GM19467 (cell line): Measurements from ENCODE around the gene TLX2.

Experiments
- ATAC-seq: cut with Tn5 transposase; IDR thresholded peaks from one replicate; pipeline ENCODE4 v1.9.1; 2021; ENCODE audit warnings: mild to moderate bottlenecking, moderate library complexity; ENCODE audit not compliant: unreplicated experiment

Gene TLX2

DNA sequence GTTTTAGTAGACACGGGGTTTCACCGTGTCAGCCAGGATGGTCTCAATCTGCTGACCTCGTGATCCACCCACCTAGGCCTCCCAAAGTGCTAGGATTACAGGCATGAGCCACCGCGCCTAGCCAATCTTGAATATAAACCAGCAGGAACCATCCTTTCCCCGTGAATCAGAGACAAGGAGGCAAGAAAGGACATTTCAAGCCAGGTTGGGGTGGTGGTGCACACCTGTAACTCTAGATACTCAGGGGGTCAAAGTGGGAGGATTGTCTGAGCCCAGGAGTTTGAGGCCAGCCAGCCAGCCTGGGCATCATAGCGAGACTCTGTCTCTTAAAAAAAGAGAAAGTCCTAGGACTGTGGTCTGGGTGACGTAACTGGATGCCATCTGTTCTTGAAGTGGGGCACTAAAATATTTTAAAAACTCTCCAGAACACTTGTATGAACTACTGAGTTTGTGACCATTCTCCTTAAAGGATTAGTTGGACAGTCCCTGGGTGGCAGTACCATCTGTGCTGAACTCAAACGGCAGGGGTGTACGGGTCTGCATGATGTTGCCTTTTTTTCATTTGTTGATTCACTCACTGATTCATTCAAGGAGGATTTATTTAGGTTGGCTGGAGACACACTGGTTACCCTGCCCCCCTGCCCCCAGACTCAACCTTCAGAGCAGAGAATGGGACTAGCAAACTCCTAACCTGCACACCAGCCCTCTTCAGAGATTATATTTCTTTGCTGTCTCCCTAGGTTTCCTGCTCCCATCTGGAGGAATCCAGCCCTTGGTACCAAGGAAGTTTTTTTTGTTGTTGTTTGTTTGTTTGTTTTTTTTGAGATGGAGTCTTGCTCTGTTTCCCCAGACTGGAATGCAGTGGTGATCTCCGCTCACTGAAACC lies 2.9 kb upstream of the TLX2 start:
- no peak for ATAC-seq

DNA sequence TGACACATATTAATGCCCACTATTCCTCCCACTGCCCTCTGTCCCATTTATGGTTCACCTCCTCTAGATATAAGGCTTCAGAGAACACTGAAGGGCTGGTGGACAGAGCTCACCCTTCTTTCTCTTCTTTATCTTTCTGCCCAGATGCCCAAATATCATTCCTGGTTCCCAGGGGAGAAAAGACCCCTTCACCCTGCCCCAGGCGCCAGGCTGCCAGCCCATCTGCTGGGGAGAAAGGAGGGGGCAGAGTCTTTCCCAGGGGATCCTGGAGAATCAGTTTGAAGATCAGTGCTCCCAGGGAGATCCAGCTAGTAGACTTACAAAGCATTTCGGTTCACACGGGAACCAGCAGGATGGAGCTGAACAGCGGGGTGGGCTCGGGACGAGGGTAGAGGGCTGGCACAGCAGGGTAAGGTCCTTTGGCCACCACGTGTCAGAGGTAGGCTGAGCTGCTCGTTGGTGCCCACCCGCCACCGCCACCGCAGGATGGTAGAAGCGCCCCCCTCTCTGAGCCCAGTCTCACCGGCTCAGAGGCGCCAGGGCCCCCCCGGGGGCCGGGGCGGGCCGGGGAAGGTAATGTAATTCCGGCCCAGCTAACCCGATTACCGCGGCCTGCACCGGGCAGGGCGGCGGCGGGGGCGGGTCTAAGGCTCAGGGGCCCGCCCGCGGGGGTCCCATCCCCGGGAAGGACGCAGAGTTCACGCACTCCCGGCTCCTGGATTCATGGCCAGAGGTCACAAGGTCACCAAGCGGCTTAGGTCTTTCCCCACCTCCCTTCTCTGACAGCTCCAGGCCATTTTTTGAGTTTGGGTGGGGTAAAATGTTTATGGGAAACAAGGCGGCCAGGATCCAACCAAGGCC lies 1.3 kb upstream of the TLX2 start:
- no peak for ATAC-seq

DNA sequence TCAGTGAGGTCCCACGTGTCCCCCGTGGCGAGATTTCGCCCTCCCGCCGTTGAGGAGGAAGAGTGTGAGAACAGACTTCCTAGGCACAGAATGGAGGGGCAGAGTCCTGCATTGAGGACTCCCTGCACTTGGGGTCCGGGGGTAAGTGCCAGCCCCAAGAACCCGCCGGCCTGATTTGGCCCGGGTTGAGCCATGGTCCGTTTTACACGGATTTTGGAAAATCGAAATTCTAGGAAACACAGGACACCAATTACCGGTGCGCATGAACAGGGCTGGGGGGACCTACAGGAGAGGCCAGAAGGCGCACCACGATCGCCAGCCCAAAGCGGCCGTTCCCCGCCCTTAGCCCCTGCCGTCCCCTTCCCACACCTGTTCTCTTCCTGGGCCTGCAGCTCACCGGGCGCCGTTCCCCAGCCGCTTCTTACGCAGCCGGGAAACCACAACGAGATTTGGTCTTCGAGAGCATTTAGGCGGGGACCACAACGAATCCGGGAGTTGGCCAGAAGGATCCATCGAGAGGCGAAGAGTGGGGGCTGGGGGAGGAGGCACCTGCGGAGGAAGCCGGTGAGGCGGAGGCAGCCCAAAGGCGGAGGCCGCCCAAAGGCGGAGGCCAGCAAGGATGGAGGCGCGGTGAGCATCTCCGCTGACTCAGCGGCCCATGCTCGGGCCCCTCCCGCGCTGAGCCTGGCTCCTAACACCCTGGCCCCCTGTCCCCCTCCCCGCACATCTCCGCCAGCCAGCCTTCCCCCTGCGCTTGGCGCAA lies 464 bp upstream of the TLX2 start:
- ATAC-seq: no peak

DNA sequence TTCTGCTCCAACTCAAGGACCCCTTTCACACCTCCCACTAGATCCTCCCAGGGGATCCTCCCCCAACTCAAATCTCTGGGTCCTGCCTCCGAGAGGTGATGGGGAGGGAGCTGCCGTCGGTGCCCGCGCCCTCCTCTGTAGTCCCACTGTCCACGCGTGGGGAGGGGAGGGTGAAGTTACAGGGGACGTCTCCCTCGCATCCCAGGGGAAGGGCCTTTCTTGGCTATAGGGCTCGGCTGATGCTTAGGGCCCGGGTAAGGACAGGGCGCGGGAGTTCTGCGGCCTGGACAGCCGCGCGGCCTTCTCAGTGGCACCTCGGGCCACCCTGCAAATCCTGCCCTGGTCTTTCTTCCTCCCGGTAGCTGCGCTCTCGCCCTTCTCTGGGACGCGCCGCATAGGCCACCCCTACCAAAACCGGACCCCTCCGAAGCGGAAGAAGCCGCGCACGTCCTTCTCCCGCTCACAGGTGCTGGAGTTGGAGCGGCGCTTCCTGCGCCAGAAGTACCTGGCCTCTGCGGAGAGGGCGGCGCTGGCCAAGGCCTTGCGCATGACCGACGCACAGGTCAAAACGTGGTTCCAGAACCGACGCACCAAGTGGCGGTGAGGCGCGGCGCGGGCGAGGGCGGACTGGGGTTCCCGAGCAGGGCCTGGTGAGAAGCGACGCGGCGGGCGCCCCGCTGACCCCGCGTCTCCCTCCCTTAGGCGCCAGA lies 1.2 kb downstream of the TLX2 start:
- ATAC-seq: no peak

DNA sequence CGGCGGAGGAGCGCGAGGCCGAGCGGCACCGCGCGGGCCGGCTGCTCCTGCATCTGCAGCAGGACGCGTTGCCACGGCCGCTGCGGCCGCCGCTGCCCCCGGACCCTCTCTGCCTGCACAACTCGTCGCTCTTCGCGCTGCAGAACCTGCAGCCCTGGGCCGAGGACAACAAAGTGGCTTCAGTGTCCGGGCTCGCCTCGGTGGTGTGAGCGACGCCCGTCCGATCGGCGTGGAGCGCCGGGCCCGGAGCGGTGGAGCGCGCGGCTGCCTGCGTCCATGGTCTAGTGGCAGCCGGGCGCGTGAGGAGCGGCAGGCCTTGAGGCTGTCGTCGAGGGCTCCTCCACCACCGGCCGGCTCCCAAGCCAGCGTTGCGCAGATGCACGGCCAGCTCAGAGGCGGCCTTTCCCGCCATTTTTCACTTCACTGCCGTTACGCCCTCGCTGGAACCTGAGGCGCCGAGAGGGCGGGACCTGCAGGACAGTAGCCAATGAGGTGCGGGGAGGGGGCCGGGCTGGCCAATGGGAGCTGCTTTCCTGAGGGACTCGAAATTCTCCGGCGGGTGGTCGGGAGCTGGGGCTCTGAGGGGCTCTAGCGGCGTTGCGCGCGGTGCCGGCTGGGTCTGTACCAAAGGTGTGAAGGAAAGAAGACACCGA lies 1.9 kb downstream of the TLX2 start:
- peak; percentile 61 for ATAC-seq

DNA sequence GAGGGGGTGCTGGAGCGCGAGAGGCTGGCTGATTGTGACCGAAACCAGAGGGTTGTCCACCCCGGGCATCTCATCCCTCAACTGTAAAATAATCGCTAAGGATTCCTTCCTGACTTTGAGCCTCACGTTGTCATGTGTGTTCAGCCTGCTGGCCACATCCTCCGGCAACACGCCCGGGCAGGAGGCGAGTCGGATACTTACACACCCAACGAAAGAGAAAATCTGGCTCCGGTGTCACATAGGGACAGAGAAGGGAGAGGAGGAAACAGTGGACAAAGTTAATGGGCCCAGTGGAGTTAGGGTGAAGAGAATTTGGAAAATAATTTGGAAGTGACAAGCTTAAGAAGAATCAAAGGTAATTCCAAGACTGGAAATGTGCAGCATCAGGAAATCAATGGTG lies 2.4 kb downstream of the TLX2 start:
- ATAC-seq: no peak

DNA sequence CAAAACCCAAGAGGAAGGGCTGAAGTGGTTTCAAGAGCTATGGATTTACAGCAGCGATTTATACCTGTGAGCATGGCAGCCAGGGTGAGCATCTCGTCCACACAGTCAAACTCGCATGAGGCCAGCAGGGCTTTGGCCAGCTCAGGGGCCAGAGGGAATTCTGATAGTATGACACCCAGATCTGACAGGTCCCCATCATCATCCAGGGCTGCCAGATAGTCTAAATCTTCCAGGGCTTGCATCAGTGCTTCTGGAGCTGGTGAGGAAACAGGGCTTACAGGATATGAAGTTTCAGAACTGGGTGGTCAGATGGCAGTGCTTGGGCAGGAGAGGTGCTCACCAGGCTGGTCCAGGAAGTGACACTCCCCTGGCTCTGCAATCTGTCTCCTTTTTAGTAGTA lies 8.3 kb downstream of the TLX2 start:
- no peak for ATAC-seq

DNA sequence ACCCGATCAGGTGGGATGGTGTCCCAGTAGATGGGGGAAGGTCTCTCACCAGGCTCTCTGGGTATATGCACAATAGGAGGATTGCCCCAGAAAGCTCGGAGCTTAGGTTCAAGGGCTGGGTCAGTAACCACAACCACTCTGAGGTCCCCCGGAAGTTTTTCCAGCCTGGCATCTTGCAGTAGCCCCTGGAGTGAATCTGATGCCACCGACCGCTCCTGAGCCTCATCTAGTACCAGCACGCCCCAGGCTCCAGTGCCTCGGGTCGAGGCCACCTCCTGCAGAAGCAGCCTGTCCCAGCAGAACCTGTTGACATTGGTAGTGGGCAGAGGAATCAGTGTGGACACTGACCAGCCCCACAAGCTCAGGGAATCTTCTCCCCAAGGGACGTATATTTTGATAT lies 9.8 kb downstream of the TLX2 start:
- no peak for ATAC-seq

DNA sequence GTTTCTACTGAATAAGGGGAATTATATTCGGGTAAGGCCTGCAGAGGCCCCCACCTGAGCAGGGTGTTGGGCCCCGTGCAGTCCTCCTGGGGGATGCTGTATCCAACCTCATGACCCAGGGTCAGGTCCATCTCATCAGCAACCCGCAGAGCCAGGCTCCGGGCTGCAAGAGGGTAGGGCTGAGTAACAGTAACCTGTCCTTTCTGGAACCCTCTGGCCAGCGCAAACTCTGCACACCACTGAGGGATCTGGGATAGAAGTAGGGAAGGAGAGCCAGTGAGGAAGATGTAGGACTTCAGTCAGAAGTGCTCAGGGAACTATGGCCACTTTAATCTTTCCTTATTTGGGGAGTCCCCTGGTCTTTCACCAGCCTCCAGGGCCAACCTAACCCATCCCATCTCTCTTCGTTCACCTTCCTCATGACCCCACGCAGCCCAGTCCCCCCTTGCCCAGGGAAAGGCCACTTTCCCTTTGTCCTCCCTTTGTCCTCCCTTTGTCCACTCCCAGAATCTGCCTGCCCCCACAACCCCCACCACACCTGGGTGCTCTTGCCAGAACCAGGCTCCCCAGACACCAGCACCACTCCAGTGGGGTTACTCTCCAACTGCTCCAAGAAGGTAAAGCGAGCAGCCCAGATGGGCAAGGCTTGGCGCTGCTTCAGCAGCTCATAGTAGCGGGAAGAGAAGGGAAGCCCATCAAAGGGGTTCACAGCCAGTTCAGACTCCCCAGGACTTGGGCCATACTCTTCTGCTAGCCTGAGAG lies 10.9 kb downstream of the TLX2 start:
- ATAC-seq: no peak

DNA sequence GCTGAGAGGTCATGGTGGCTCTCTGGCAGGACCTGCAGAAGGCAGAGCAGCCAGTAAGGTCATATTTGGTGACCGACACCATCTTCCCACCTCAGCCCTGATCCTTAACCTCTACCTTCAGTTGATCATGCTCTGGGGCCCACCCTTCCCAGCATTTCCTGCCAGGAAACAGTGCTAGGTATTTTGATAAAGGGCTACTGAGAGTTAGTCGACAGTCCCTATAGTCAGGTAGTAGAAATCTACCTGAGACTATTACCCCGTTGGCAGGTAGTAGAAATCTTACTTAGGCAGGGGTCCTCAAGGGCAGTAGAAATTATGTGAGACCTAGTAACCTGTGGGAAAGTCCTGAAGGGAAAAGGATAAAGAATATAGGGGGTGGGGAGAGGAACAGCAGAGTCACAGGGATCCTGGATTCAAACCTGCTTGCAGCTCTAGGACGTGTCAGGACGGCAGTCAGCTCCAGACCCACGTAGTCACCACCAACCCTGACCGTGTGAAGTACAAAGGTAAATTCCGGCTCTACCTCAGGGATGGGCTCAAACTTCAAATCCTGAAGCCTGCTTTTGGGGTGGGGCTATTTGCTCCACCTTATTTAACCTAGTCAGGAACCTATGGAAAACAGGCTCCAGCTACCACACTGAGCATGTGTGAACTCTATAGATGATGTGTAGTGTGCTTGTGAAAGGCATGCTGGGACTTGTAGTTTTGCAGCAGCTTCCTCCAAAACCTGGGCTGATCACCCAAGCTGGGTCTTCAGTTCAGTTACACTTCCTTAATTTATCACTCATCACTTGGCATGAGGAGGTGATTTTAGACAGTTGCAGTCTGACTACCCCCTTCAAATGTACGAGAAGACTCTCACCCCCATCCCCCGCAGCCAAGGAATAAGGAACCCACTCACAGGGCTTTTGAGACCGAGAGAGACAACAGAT lies 11.7 kb downstream of the TLX2 start, which contains the start of gene DQX1:
Gene DQX1 (minus strand): TSS at position 515 of the 932 bp plus-strand sequence. CDS start 502 bp downstream, at position 13.
- ATAC-seq: no peak

DNA sequence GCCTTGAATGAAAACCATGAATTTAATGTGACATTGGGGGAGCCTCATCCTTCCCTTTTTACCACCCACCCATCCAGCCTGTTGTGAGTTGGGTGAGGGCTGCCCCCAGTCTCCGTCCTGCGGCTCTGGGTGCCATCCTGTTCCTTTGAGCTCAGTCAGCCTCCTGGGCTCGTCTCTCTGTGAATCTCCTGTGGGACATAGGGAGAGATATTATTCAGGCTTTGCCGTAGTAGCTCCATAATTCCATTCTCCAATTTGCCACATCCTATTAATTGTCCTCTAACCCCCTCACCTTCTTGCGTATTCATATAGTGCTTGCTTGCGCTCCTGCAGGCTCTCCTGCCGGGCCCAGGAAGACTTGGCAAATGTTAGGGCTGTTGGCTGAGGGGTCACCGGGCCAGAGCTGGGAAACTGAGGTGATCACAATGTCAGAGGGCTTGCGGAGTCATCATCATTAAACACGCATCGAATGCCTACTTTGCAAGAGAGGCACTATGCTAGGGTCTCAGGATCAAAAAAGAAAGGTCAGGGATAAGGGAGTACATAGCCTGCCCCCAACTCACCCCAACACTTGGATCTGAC lies 12.5 kb downstream of the TLX2 start:
- ATAC-seq: no peak

DNA sequence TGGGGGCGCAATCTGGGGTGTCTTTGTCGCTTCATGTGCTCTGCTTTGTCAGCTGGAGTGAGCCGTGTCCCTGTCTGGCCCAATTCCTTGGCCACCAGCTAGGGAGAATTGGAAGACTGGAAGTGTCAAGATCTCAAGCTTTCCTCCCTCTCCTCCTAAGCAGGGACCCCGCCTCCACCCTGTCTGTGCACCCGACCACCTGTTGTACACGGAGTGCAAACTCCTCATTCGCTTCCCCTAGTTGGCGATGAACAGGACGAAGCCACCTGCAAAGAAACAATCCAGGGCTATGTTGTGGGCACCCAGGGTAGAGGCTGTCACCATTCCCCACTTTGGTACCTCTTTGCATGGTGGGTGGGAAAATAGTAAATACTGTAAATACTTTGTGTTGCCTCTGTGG lies 13.5 kb downstream of the TLX2 start:
- no peak for ATAC-seq

DNA sequence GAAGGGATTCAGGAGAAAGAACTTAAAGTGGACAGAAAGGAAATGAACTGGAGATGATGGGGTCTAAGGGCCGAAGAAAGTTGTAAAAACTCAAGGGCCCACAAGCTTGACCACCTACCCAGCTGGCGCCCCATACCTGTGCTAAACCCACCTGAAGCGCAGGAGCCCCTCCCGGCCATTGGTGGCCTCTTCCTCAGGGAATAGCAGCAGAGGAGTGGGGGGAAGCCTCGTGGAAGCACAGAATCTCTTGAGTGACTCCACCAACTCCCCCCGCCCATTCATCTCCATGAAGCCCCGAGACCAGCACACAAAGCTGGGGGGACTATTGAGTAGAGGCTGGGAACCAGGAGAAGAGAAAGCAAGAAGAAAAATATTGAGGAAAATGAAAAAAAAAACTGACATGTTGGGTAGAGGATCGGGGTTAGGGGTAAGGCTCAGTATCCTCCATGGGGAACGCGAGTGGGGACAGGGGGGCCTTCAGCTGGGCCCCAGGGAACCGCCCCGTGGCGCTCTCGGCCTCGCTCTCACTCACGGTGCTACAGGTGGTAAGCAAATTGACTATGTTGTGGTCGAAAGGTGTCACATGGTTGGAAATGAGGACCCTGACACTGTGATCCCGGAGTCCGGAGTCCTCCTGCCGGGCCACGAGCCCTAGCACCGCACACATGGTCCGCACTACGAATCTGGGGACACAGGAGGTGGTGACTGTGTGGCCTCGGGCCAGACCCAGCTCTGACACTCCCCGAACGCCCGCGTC lies 14.5 kb downstream of the TLX2 start:
- peak; percentile 2 for ATAC-seq

DNA sequence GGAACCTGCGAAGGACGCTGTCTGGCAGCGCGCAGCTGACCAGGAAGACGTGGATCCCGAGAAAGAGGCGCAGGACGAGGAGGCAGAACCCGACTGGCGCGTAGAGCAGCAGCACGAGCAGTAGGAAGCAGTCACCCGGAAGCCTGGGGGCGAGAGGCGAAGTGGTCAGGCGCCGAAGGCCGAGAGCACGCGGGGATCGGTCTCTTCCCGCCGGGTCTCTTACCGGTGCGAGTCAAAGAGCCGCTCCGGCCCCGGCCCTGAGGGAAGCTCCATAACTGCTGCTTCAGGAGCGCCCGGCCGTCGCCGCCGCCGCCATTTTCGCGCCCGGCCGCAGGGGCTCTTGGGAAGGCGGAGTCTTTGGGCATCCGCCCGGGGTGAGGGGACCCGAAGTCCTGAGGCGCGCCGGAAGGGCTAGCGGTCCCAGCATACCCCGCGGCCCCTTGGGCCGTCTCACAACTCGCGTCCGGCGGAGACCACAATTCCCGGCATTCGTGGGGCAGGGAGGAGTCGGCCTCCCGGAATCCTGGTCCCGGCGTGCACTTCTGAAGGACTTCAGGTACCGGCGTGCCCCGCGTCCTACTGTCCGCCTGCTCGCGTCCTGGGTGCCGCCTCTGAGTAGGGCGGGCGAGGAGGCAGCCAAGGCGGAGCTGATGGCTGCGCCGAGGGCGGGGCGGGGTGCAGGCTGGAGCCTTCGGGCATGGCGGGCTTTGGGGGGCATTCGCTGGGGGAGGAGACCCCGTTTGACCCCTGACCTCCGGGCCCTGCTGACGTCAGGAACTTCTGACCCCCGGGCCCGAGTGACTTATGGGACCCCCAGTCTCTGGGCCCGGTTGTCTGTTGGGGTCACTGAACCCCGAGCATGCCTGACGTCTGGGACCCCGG lies 15.3 kb downstream of the TLX2 start, which contains the start of the genes AUP1 and HTRA2:
Gene AUP1 (minus strand): TSS at position 350 of the 882 bp plus-strand sequence. CDS start 77 bp downstream, at position 273.
Gene HTRA2 (plus strand): TSS at position 577 of the 882 bp plus-strand sequence. CDS start 74 bp downstream, at position 651.
- peak; percentile 76 for ATAC-seq

DNA sequence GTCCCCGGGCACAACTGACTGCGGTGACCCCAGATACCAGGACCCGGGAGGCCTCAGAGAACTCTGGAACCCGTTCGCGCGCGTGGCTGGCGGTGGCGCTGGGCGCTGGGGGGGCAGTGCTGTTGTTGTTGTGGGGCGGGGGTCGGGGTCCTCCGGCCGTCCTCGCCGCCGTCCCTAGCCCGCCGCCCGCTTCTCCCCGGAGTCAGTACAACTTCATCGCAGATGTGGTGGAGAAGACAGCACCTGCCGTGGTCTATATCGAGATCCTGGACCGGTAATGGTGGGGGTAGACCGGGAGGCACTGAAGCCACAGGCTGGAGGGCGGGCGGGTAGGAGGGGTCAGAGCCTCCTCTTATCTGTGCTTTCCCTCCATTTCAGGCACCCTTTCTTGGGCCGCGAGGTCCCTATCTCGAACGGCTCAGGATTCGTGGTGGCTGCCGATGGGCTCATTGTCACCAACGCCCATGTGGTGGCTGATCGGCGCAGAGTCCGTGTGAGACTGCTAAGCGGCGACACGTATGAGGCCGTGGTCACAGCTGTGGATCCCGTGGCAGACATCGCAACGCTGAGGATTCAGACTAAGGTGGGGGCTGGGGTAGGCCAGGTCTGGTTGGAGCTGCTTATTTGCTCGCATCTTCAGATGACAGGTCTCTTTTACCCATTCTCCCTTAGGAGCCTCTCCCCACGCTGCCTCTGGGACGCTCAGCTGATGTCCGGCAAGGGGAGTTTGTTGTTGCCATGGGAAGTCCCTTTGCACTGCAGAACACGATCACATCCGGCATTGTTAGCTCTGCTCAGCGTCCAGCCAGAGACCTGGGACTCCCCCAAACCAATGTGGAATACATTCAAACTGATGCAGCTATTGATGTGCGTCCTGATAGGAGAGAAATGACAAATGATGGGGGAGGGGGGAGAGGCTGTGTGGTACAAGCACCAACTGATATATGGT lies 16.3 kb downstream of the TLX2 start:
- ATAC-seq: no peak
